GM12864 (cell line): ENCODE data around the gene ALDH3B1.
"Not testable (repeated sequence)": the region's sequence is repeated elsewhere in the genome, so short reads cannot be mapped to it uniquely, and the experiment has no call there.

Source experiments
- DNase-seq: peaks from one replicate; pipeline ENCODE4 v3.0.0-alpha.2; 2011; ENCODE audit warnings: low read depth
- H3K4me3 ChIP-seq: 2 replicates; pipeline ENCODE4 v1.5.1; 2011; ENCODE audit warnings: mild to moderate bottlenecking, low read depth, low read length, control low read depth
- TF ChIP-seq, protein P1 (sequence below): IDR thresholded peaks from 2 replicates; pipeline ENCODE4 v1.5.1; 2011; ENCODE audit warnings: low read depth, mild to moderate bottlenecking, moderate library complexity, low read length, control low read depth, inconsistent platforms; ENCODE audit errors: missing control alignments

ALDH3B1 gene

GRCh38 chr11:67993821-67994220, 16.3 kb upstream of the ALDH3B1 start:
- not testable (repeated sequence) for H3K4me3 ChIP-seq, DNase-seq
- TF ChIP-seq, protein P1, sequence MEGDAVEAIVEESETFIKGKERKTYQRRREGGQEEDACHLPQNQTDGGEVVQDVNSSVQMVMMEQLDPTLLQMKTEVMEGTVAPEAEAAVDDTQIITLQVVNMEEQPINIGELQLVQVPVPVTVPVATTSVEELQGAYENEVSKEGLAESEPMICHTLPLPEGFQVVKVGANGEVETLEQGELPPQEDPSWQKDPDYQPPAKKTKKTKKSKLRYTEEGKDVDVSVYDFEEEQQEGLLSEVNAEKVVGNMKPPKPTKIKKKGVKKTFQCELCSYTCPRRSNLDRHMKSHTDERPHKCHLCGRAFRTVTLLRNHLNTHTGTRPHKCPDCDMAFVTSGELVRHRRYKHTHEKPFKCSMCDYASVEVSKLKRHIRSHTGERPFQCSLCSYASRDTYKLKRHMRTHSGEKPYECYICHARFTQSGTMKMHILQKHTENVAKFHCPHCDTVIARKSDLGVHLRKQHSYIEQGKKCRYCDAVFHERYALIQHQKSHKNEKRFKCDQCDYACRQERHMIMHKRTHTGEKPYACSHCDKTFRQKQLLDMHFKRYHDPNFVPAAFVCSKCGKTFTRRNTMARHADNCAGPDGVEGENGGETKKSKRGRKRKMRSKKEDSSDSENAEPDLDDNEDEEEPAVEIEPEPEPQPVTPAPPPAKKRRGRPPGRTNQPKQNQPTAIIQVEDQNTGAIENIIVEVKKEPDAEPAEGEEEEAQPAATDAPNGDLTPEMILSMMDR = peak; percentile 63

DNA sequence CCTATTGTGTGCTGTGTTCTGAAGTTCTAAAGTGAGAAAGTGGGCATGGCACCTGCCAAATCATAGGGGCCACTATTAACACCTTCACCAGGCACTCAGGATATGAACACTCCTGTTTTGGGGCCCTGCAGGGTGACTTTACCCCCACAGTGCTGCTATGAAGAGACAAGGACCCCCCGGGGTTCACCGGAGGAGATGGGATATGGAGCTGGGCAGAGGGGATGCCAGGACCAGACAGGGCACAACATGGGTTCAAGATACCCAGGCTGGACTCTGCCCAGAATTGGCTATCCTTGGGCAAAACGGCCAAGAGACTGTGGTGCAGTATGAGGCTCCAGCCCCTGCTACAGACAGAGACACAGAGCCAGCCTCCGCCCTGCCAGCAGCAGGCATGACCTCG, 15.7 kb upstream of the ALDH3B1 start:
- not testable (repeated sequence) for H3K4me3 ChIP-seq, DNase-seq

DNA sequence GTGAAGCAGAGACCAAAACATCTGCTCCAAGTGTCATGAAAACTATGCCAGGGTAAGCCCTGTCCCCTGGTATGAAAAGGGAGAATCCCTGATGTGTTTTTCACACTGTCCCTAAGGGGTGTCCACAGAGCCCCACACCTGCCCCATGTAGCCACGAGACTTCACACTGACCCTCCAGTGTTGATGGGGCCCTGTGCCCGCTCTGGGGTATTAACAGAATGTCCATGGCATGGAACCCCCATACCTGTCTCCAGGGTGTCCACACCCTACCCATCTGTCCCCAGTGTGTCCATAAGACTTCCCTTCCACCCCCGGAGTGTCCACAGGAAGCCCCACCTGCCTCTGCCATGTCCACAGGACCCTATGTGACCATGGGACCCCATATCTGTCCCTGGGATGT, 15.0 kb upstream of the ALDH3B1 start:
- H3K4me3 ChIP-seq, DNase-seq: not testable (repeated sequence)

DNA sequence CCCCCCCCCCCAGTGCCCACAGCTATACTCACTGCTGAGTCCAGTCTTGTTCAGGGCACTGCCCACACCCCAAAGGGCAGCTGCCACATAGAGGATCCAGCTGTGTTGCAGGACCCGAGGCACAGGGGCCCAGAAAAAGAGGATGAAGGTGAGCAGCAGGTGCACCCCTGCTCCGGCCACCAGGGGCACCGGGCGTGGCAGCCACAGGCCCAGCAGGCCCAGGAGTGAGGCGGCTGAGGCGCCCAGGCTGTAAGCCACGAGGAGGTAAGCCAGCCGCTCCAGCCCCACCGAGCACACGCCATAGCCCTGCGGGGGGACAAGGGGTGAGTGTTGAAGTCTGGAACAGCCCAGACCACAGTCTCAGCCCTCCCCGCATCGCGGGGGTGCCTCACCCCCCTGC, 14.5 kb upstream of the ALDH3B1 start:
- not testable (repeated sequence) for H3K4me3 ChIP-seq, DNase-seq

DNA sequence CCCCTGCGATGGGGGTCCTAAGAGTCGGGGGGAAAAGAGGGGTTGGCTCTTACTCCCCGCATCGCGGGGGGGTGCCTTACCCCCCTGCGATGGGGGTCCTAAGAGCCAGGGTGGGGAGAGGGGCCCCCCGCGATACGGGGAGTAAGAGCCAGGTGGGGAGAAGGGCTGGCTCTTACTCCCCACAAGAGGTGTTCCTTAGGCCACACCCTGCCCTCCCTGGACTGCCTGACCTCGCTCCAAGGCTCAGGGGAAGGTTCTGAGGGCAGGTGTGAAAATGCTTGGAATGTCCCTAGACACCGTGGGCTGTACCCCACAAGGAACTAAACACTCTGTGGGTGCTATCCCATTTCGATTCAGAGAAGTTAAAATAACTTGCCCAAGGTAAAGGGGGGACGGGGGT, 14.1 kb upstream of the ALDH3B1 start:
- no peak overlapping the region for H3K4me3 ChIP-seq
- TF ChIP-seq, protein P1 = no peak
- DNase-seq = no peak

DNA sequence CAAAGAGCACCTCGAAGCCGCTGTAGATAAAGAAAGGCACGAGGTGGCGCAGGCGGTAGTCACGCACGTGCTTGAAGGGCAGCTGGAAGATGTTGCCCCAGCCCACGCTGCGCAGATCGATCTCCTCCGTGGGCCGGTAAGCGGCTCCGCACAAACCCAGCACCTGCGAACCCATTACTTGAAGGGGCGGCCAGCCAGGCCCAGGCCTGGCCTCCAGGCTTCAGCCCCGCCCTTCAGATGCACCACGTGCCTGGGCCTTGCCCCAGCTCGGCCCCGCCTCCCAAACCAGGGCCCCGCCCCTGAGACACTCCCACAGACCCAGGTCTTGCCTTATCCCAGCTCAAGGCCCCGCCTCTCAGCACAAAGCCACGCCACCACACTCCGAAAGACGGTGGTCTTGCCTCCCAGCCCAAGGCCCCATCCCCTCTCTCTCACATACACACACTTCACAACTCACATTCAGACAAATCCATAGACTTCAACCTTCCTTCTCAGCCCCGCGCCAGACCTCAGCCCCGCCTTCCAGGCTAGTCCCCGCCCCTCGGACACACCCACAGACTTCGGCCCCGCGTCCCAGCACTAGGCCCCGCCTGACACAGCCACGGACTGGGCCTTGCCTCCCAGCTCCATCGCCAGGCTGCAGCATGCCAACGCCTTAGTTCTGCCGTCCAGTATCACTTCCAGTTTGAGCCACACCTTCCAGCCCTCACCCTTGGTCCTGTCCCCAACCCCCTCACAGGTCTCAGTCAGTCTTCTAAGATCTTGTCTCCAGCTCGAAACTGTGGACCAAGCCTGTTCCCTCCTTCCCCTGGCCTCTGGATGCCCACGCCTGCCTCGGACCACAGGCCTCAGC, 13.3 kb upstream of the ALDH3B1 start:
- DNase-seq = no peak
- H3K4me3 ChIP-seq = no peak overlapping the region
- TF ChIP-seq, protein P1 = no peak

- no peak for DNase-seq
- no peak overlapping the region for H3K4me3 ChIP-seq
Observed at GRCh38 chr11:67997475-67997921, 12.6 kb upstream of the ALDH3B1 start.

DNA sequence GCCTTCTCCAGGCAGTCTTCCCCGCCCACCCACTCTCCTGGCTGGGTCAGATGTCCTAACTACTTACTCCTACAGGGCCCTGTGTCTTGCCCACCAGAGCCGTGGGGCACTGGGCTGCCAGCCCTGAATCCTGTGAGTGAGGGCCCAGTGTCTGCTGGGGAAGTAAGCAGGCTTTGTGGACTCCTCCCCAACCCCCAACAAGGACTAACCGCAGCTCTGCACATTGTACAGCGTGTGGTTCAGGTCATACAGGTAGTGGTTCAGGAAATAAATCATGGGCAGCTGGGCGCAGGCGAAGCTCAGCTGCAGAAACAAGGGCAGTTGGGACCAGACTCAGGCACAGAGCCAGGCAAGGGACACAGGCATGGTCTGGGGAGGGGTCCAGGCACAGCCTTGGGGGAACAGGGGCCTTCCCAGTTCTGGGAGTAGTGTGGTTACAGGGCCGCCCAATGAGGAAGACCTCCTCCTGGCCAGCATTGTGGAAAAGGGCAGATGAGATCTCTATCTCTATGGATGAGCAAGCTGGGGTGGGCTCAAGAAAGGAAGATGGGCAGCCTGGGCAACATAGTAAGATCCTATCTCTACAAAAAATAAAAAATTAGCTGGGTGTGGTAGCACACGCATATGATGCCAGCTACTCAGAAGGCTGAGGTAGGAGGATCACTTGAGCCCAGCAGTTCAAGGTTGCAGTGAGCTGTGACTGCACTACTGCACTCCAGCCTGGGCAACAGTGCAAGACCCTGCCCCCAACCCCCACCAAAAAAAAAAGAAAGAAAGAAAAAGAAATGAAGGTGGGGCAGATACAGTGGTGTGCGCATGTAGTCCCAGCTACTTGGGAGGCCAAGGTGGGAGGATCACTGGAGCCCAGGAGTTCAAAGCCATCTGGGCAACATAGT, 11.7 kb upstream of the ALDH3B1 start:
- no peak overlapping the region for H3K4me3 ChIP-seq
- DNase-seq = no peak

More at GRCh38 chr11:67997475-67997921, 12.6 kb upstream of the ALDH3B1 start:
- TF ChIP-seq, protein P1 = no peak

More for the DNA sequence above, 11.7 kb upstream of the ALDH3B1 start:
- TF ChIP-seq, protein P1 = no peak
